Pancreas (tissue), 10 donors: ENCODE measurements around the gene ARHGEF33. TPM values are rescaled to one million over a fixed set of nuclear protein-coding genes. Genes with fewer than 3 reads are reported as not detected.

Source experiments
- ATAC-seq, 4 donors: fragments of 200-7000 bp; cut with Tn5 transposase; one replicate each; pipeline versions ENCODE4 v1.8.0 to v1.9.1; 2020; ENCODE audit warnings: mild to moderate bottlenecking in 4 of 4, moderate library complexity in 4 of 4
- DNase-seq, 6 donors: peaks; one replicate each; pipeline ENCODE4 v3.0.0-alpha.2; 2020
- FAIRE-seq: peaks from 2 replicates; lab custom pipeline; 2012; peaks lifted over from hg19 to GRCh38; lab: Jason Lieb, UNC
- H3K27ac ChIP-seq, 4 donors: fragments of 200-600 bp; sonication (generic); 1 replicate in 3 of 4; 2 replicates in 1 of 4; pipeline versions ENCODE4 v1.5.0 to v1.8.0; 2020
- H3K27me3 ChIP-seq, 4 donors: fragments of 200-600 bp; one replicate each; pipeline ENCODE4 v1.8.0; 2021
- H3K36me3 ChIP-seq, 3 donors: fragments of 200-600 bp; sonication (generic) in 1 of 3; one replicate each; pipeline versions ENCODE4 v1.5.0 to v1.8.0; 2020 to 2021
- H3K4me1 ChIP-seq, 3 donors: fragments of 200-600 bp; one replicate each; pipeline ENCODE4 v1.8.0; 2021
- H3K4me3 ChIP-seq, 4 donors: fragments of 200-600 bp; sonication (generic) in 2 of 4; one replicate each; pipeline versions ENCODE4 v1.5.0 to v1.8.0; 2020 to 2021
- H3K9me3 ChIP-seq, 4 donors: fragments of 200-600 bp; one replicate each; pipeline ENCODE4 v1.8.0; 2021
- WGBS, 2 donors: extraction: QIAGEN DNeasy Blood & Tissue Kit; methylation state at CpG; one replicate each; pipeline ENCODE4 v1.1.7; 2013; 5-methylcytosine and 5-hydroxymethylcytosine counted together
- intact Hi-C, 3 donors: fragments of 100-400 bp; cut with DNase I; formaldehyde crosslinking; loops; one replicate each; pipeline versions ENCODE4 v1.11.1 to v1.14.2; 2022
- polyA plus RNA-seq, 2 donors: library from polyadenylated mRNA; stranded (reverse); fragments of 200-250 nt; gene quantifications; one replicate each; pipeline ENCODE4 v1.2.3, GENCODE V29; 2013
- total RNA-seq, 6 donors: library from RNA; stranded (reverse); fragmentation: NEBNext Ultra II Directional in 4 of 6; extraction: Animal tissue kit (Norgen Biotek cat#: 25700) in 4 of 6; gene quantifications; one replicate each; pipeline versions ENCODE4 v1.2.1 to v1.2.4, GENCODE V29; 2021 to 2023
- TF ChIP-seq, protein P1 (sequence below), 4 donors: fragments of 200-600 bp; sonication (generic) in 3 of 4; IDR thresholded peaks; one replicate each; pipeline versions ENCODE4 v1.5.0 to v1.8.0; 2021; ENCODE audit warnings: antibody characterized with exemption in 4 of 4
- donor health status: healthy with polysubstance abuse.
- donor health status: DM: no; HTN: no; CAD: no; lungs with moderate emphysema.
- donor health status: DM: no; HTN: no; CAD: no.
- donor health status: control.
- donor health status: control.
- donor health status: Bipolar disorder and iron deficiency.
- donor health status: DM: yes; HTN: yes; CAD: no.
- donor health status: DM: no; HTN: no; CAD: no.
- donor health status: DM: no; HTN: no; CAD: no.
- donor health status: DM: yes; HTN: yes; CAD: no.

Gene ARHGEF33
- total and polyA plus RNA-seq, 8 donors: 0.13 to 1.6 (median 0.47) TPM

DNA sequence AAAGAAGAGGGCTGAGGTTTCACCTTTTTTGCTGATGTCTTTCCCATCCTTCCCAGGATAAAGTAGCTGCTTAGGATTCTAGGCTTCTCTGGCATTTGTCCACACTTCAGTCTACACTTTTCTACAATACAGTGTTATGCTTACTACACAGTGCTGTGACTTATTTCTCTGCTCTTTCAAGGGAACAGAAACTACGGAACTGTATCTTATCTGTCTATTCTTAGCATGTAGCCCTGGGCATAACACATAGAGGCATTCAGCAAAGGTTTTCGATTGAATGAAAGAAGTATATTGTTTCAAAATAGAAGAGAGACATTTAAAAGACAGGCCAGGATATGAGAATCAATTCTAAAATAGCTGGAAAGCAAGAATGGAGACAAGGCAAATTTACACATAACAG is 110.9 kb downstream of the ARHGEF33 start:
- no peak overlapping the region for H3K4me3 ChIP-seq
- no peaks in the 10 kb centered on the region for H3K27me3 ChIP-seq
- intact Hi-C loops: no loop called here
- no peaks in the 10 kb centered on the region for H3K9me3 ChIP-seq
- peaks cover 0 to 38% (median 3%) of the 10 kb centered on the region in 3 donors for H3K36me3 ChIP-seq
- FAIRE-seq (no peak), DNase-seq (no peak), ATAC-seq (no peak)
- H3K27ac ChIP-seq: no peak overlapping the region
- TF ChIP-seq, protein P1, sequence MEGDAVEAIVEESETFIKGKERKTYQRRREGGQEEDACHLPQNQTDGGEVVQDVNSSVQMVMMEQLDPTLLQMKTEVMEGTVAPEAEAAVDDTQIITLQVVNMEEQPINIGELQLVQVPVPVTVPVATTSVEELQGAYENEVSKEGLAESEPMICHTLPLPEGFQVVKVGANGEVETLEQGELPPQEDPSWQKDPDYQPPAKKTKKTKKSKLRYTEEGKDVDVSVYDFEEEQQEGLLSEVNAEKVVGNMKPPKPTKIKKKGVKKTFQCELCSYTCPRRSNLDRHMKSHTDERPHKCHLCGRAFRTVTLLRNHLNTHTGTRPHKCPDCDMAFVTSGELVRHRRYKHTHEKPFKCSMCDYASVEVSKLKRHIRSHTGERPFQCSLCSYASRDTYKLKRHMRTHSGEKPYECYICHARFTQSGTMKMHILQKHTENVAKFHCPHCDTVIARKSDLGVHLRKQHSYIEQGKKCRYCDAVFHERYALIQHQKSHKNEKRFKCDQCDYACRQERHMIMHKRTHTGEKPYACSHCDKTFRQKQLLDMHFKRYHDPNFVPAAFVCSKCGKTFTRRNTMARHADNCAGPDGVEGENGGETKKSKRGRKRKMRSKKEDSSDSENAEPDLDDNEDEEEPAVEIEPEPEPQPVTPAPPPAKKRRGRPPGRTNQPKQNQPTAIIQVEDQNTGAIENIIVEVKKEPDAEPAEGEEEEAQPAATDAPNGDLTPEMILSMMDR (IDR thresholded peaks at IDR 0.05): no peak
- no peaks in the 10 kb centered on the region for H3K4me1 ChIP-seq
- WGBS, 2 donors: 76 to 83% methylated on average over 2 of the region's 2 CpGs

DNA sequence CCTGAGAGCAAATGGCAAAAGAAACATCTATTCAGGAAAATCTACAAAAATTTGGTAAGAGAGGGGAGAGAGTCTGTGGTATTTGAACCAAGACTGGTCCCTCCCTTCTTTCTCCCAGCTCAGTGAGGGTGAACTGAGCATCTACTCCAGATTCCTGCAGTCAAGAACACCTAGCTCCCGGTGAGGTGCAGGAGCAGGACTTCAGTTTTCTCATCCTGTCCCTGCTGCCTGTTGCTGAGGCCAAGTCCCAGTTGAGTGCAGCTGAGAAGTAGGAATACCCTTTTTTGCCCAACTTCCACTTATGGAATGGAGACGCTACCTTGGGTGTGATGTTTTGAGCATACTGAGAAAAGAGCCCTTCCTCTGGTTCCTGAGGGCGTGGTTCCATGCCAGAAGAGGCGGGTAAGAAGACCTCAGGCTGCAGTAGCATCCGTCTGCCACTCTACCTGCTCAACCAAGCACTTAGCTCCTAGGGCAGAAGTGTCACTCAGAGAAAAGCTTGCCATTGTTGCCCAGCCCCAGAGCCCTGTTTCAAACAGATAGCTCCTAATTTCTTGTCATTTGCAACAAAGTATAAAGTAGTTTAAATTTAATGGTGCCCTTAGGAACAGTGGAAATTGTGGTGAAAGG is 118.3 kb downstream of the ARHGEF33 start:
- TF ChIP-seq, protein P1 (IDR thresholded peaks at IDR 0.05): no peak
- no peaks in the 10 kb centered on the region for H3K9me3 ChIP-seq
- H3K27me3 ChIP-seq: no peaks in the 10 kb centered on the region
- no peak overlapping the region for H3K27ac ChIP-seq
- WGBS, 2 donors: 77 to 89% methylated on average over 5 of the region's 5 CpGs
- no peak for DNase-seq
- H3K36me3 ChIP-seq: peaks cover 0 to 27% (median 0%) of the 10 kb centered on the region in 3 donors
- intact Hi-C loops: no loop called here
- ATAC-seq: no peak
- no peak for FAIRE-seq
- no peaks in the 10 kb centered on the region for H3K4me1 ChIP-seq
- no peak overlapping the region for H3K4me3 ChIP-seq

DNA sequence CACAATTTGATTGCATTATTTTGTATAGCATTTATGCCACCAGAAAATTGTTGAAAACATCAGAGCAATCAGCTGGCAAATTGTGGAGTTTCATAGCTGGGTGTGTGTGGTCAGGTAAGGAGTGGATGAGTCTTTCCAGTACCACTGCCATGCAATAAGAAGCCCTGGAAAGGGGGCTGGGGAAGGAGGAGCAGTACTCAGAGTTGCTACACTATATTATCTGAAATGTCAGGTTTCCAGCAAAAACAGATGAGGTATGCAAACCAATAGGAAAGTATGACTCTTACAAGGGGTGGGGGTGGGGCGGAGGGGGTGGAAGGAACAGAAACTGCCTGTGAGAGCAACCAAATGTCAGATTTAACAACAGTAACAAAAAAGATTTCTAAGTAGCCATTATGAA is 119.0 kb downstream of the ARHGEF33 start:
- DNase-seq (no peak), ATAC-seq (no peak), FAIRE-seq (no peak)
- TF ChIP-seq, protein P1 (IDR thresholded peaks at IDR 0.05): no peak
- no peak overlapping the region for H3K4me3 ChIP-seq
- H3K27me3 ChIP-seq: no peaks in the 10 kb centered on the region
- H3K27ac ChIP-seq: no peak overlapping the region
- WGBS, 2 donors: 93 to 98% methylated on average over 1 of the region's 1 CpG
- intact Hi-C loops: no loop called here
- H3K36me3 ChIP-seq: peaks cover 0 to 31% (median 0%) of the 10 kb centered on the region in 3 donors
- no peaks in the 10 kb centered on the region for H3K9me3 ChIP-seq
- no peaks in the 10 kb centered on the region for H3K4me1 ChIP-seq

DNA sequence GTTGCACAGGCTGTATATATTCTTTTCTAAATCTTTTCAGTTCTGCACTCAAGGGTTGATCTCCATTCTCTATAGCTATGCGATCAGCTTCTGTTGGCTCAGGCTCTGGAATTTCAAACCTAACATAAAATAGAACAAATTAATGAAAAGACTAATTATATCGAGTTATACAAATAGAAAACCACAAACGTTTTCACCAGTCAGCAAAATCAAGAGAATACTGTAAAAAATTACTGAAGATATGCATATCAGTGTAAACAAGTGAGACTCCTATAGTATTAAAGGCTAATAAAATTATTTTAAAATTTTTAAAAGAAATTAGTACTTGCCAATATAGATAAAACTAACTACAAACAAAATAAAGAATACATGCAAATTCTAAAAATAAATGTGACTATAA is 124.2 kb downstream of the ARHGEF33 start:
- H3K9me3 ChIP-seq: no peaks in the 10 kb centered on the region
- 74 to 82% methylated on average over 3 of the region's 3 CpGs for WGBS, 2 donors
- DNase-seq (no peak), FAIRE-seq (no peak), ATAC-seq (no peak)
- H3K4me3 ChIP-seq: no peak overlapping the region
- TF ChIP-seq, protein P1 (IDR thresholded peaks at IDR 0.05): no peak
- no peaks in the 10 kb centered on the region for H3K27me3 ChIP-seq
- intact Hi-C loops: no loop called here
- peaks cover 0 to 16% (median 0%) of the 10 kb centered on the region in 3 donors for H3K36me3 ChIP-seq
- no peak overlapping the region for H3K27ac ChIP-seq
- peaks cover 0 to 6% (median 5%) of the 10 kb centered on the region in 3 donors for H3K4me1 ChIP-seq

DNA sequence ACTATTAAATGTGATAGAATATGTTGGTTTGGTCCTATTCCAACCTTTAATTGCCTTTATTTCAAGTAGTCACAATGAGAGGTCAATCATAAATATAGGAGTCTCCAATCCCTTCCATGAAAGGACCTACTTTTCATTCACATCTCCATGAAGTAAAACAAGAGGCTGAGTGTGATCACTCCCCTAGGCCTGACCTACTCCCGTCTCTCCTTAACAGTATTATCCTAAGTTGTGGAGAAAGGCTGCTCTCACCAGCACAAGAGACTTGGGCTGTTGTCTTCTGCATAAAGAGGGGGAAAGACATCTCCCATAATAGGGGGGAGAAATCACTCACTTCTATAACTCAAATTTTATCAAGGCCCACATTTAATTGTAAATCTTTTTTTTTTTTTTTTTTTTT is 125.7 kb downstream of the ARHGEF33 start:
- Histone ChIP-seq H3K4me3 (no peak overlapping the region), H3K4me1 (peaks cover 0 to 6% (median 5%) of the 10 kb centered on the region in 3 donors), H3K27me3 (no peaks in the 10 kb centered on the region), H3K36me3 (peaks cover 0 to 16% (median 0%) of the 10 kb centered on the region in 3 donors), H3K9me3 (no peaks in the 10 kb centered on the region), H3K27ac (no peak overlapping the region)
- intact Hi-C loops: no loop called here
- no peak for ATAC-seq
- FAIRE-seq: no peak
- TF ChIP-seq, protein P1 (IDR thresholded peaks at IDR 0.05): no peak
- no peak for DNase-seq
- 97 to 100% methylated on average over 1 of the region's 1 CpG for WGBS, 2 donors
